Upper lobe of right lung (tissue), 1 donor: ENCODE results near the gene CCT7. TPM values are rescaled to one million over a fixed set of nuclear protein-coding genes. Genes with fewer than 3 reads are reported as not detected.

ENCODE experiments used
- ATAC-seq: fragments of 200-7000 bp; cut with Tn5 transposase; one replicate; pipeline ENCODE4 v1.9.1; 2020; ENCODE audit warnings: mild to moderate bottlenecking, moderate library complexity
- DNase-seq: peaks from one replicate; pipeline ENCODE4 v3.0.0-alpha.2; 2020
- H3K27ac ChIP-seq: fragments of 200-600 bp; one replicate; pipeline ENCODE4 v1.8.0; 2022
- H3K27me3 ChIP-seq: fragments of 200-600 bp; one replicate; pipeline ENCODE4 v1.8.0; 2022; ENCODE audit warnings: mild to moderate bottlenecking
- H3K36me3 ChIP-seq: fragments of 200-600 bp; one replicate; pipeline ENCODE4 v1.8.0; 2022
- H3K4me1 ChIP-seq: fragments of 200-600 bp; one replicate; pipeline ENCODE4 v1.8.0; 2022
- H3K4me3 ChIP-seq: fragments of 200-600 bp; one replicate; pipeline ENCODE4 v1.8.0; 2022; ENCODE audit warnings: mild to moderate bottlenecking
- H3K9me3 ChIP-seq: fragments of 200-600 bp; one replicate; pipeline ENCODE4 v1.8.0; 2022
- CTCF ChIP-seq: fragments of 200-600 bp; IDR thresholded peaks from one replicate; pipeline ENCODE4 v1.8.0; 2022; ENCODE audit warnings: antibody characterized with exemption
- intact Hi-C: fragments of 100-400 bp; cut with DNase I; formaldehyde crosslinking; loops from one replicate; pipeline ENCODE4 v1.11.0; 2022
- total RNA-seq: library from RNA; stranded (reverse); fragmentation: NEBNext Ultra II Directional; extraction: Animal tissue kit (Norgen Biotek cat#: 25700); gene quantifications from one replicate; pipeline ENCODE4 v1.2.1, GENCODE V29; 2021
- donor health status: DM: no; HTN: yes; CAD: no; lungs with severe emphysema.

The CCT7 gene
- total RNA-seq, 1 donor from 2014 or later: 152 TPM

- Histone ChIP-seq H3K36me3 (no peaks in the 10 kb centered on the region), H3K27me3 (no peaks in the 10 kb centered on the region), H3K27ac (no peak overlapping the region), H3K4me1 (peaks cover 19% of the 10 kb centered on the region), H3K9me3 (no peaks in the 10 kb centered on the region), H3K4me3 (no peak overlapping the region)
- DNase-seq (no peak), ATAC-seq (no peak)
- TF ChIP-seq CTCF: no peak
- intact Hi-C loops: no loop called here
These were observed 23.4 kb upstream of the CCT7 start for GRCh38 chr2:73210696-73211095.

GRCh38 chr2:73212098-73212447, 22.0 kb upstream of the CCT7 start:
- H3K4me1 ChIP-seq: peaks cover 19% of the 10 kb centered on the region
- no peaks in the 10 kb centered on the region for H3K36me3 ChIP-seq
- intact Hi-C loops: no loop called here
- DNase-seq: peak; percentile 22
- no peak overlapping the region for H3K4me3 ChIP-seq
- H3K27me3 ChIP-seq: no peaks in the 10 kb centered on the region
- no peak for TF ChIP-seq CTCF
- H3K9me3 ChIP-seq: no peaks in the 10 kb centered on the region
- ATAC-seq: no peak
- no peak overlapping the region for H3K27ac ChIP-seq

- intact Hi-C loops: no loop called here
- Histone ChIP-seq H3K27me3 (no peaks in the 10 kb centered on the region), H3K4me3 (no peak overlapping the region), H3K36me3 (no peaks in the 10 kb centered on the region), H3K4me1 (peaks cover 19% of the 10 kb centered on the region), H3K27ac (no peak overlapping the region), H3K9me3 (no peaks in the 10 kb centered on the region)
- DNase-seq (peak; percentile 82), ATAC-seq (peak; percentile 86)
- peak; percentile 98 for TF ChIP-seq CTCF
These were observed 21.5 kb upstream of the CCT7 start for GRCh38 chr2:73212448-73213176.

- no peak for TF ChIP-seq CTCF
- H3K27me3 ChIP-seq: no peaks in the 10 kb centered on the region
- intact Hi-C loops: no loop called here
These were observed 19.7 kb upstream of the CCT7 start, which contains the start of gene SMYD5 for GRCh38 chr2:73214120-73215035. Gene SMYD5 (plus strand): TSS chr2:73214245. CDS start chr2:73214267, 22 bp downstream.

GRCh38 chr2:73215254-73215653, 18.9 kb upstream of the CCT7 start:
- no peak for DNase-seq
- no peak for ATAC-seq
- Histone ChIP-seq H3K36me3 (peaks cover 2% of the 10 kb centered on the region), H3K27ac (no peak overlapping the region), H3K4me3 (peak overlapping the region; percentile 97), H3K9me3 (no peaks in the 10 kb centered on the region), H3K27me3 (no peaks in the 10 kb centered on the region), H3K4me1 (peaks cover 19% of the 10 kb centered on the region)
- no peak for TF ChIP-seq CTCF
- intact Hi-C loops: no loop called here

More at GRCh38 chr2:73214120-73215035, 19.7 kb upstream of the CCT7 start, which contains the start of gene SMYD5:
- Histone ChIP-seq H3K27ac (peak within 1 kb of the TSS; percentile 82), H3K4me1 (peaks cover 19% of the 10 kb centered on the region), H3K9me3 (no peaks in the 10 kb centered on the region), H3K36me3 (no peaks in the 10 kb centered on the region), H3K4me3 (peak within 1 kb of the TSS; percentile 97)
- peak; percentile 92 for DNase-seq
- peak; percentile 96 for ATAC-seq
